GM12872 (cell line): ENCODE results near the gene KCNJ10.

Source experiments
- TF ChIP-seq, protein P1 (sequence below): IDR thresholded peaks from 3 replicates; pipeline ENCODE4 v1.5.1; 2011; ENCODE audit warnings: low read depth, mild to moderate bottlenecking, low read length, moderate library complexity; ENCODE audit not compliant: insufficient read depth

KCNJ10 gene

DNA sequence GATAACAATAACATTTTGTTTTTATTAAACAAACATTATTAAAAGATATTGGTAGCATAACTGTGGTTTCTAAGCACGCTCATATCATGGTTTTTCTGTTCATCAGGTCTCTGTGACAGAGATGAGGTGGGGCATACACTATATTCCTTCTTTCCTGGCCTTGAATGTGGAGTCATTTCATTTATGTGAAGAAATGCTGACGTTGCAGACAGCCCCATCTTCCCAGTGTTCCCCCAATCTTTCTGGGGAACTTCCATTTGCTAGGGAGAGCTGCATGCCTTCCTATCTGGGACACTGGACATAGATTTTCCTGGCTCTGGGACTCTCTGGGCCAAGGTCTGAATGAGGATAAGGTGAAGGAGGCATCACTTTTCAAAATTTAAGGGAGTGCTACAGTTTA is 68.5 kb downstream of the KCNJ10 start:
- TF ChIP-seq, protein P1, sequence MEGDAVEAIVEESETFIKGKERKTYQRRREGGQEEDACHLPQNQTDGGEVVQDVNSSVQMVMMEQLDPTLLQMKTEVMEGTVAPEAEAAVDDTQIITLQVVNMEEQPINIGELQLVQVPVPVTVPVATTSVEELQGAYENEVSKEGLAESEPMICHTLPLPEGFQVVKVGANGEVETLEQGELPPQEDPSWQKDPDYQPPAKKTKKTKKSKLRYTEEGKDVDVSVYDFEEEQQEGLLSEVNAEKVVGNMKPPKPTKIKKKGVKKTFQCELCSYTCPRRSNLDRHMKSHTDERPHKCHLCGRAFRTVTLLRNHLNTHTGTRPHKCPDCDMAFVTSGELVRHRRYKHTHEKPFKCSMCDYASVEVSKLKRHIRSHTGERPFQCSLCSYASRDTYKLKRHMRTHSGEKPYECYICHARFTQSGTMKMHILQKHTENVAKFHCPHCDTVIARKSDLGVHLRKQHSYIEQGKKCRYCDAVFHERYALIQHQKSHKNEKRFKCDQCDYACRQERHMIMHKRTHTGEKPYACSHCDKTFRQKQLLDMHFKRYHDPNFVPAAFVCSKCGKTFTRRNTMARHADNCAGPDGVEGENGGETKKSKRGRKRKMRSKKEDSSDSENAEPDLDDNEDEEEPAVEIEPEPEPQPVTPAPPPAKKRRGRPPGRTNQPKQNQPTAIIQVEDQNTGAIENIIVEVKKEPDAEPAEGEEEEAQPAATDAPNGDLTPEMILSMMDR, result no peak

DNA sequence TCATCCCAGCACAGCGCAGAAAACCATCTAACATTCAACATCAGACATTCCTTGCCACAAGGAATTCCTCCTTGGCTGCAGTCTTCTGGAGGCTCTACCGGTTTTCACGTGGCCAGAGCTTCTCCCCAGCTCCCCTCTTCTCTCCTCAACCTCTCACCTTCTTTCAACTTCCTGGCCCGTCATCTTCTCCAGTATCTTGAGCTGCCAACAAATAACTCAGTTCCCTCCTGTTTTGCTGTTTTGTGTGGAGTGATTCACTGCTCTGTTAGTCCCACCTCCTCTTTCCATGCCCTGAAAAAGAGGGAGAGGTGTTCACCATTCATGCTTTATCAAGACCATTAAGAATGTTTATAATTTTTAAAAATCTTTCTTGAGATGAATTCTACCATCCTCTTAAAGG is 70.8 kb downstream of the KCNJ10 start:
- TF ChIP-seq, protein P1, result no peak

DNA sequence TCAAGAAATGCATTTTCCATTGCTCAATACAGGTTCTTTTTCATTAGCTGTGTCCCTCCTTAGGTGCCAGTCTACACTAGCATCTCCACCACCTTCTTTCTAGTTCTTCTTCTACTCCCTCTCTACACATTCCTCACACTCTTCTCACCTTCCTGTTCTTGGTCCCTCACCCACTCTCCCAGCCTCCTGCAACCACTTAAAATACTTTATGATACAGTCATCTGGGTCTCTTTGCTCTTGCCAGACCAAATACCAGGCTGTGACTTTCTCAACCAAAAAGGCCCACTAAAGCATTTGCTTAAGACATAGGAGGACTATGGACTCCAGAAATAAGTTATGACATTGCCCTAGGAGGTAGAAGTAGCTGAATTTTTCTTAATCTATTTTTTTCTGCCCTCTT is 73.3 kb downstream of the KCNJ10 start:
- TF ChIP-seq, protein P1, result no peak

DNA sequence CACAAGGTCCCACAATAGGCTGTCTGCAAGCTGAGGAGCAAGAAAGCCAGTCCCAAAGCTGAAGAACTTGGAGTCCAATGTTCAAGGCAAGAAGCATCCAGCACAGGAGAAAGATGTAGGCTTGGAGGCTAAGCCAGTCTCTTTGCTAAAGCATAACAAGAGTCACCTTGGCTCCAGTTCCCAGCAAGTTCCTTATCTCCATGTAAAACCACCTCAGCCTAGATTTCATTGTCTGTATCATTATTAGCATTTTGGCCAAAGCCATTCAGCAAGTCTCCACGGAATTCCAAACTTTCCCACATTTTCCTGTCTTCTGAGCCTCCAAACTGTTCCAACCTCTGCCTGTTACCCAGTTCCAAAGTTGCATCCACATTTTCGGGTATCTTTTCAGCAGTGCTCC is 75.1 kb downstream of the KCNJ10 start:
- TF ChIP-seq, protein P1, result no peak

DNA sequence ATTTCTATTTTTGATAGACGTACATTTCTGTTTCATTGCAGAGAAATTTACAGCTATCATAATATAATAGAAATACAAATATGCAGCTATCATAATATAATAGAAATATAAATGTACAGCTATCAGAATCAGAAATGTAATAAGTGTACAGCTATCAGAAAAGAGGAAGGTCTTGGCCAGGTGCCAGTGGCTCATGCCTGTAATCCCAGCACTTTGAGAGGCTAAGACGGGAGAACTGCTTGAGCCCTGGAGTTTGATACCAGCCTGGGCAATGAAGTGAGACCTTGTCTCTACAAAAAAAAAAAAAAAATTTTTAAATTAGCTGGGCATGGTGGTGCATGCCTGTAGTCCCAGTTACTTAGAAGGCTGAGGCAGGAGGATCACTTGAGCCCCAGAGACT is 76.0 kb downstream of the KCNJ10 start:
- TF ChIP-seq, protein P1, result no peak

DNA sequence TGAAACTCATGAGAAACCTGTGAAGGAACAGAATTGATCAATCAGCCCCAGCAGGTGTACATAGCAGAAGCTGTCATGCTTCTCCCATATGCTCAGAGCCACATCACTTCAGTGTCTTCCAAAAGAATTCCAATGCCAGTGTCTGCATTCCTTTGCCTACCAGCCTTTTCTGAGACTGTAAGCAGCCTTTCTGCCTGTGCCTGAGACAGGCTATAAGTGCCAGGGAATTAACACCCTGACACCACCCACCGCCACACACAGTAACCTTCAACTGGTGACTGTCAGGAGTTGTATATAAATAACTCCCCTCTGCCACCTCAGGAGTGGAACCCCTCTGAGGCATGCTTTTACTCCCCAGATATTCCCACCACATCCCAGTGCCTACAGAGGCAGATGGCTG is 77.8 kb downstream of the KCNJ10 start:
- TF ChIP-seq, protein P1, result no peak

DNA sequence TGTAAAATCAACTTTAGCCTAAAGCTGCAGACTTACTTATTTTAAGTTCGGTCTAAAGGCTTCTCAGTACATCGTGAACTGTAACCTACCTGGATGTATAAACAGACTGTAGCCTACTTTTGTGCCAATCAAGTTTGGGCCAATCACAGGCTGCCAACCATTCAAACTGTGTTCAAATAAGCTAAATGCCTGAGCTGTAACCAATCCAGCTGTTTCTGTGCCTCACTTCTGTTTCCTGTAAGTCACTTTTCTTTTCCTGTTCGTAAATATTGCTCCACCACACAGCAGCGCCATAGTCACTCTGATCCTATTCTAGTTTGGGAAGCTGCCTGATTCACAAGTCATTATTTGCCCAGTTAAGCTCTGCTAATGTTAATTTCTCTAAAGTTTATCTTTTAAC is 78.4 kb downstream of the KCNJ10 start:
- TF ChIP-seq, protein P1, result no peak

DNA sequence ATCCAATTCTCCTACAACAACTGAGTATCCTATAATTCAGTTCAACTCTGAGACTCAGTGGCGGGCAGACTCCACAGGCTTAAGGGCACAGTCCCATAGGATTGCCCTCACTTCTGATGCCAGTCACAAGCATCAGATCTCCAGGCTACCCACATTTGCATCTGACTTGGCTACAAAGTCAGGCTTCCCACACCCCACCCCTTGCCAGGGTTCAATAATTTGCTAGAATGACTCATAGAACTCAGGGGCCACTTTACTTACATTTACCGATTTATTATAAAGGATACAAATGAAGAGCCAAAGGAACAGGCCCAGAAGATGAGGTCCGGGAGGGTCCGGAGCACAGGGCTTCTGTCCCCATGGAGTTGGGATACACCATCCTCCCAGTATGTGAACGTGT is 80.0 kb downstream of the KCNJ10 start:
- TF ChIP-seq, protein P1, result no peak
